Epidermal melanocyte (primary cell): ENCODE data around the gene SAXO1.

Experiments used
- DNase-seq: peaks from one replicate; pipeline ENCODE4 v3.0.0; 2011; ENCODE audit warnings: low spot score; ENCODE audit not compliant: insufficient read length

Gene SAXO1

GRCh38 chr9:18911714-18912342 is 121.2 kb downstream of the SAXO1 start:
- no peak for DNase-seq

- DNase-seq, result no peak
Observed at GRCh38 chr9:18910916-18911315, 122.1 kb downstream of the SAXO1 start.

- no peak for DNase-seq
Observed at GRCh38 chr9:18910435-18910834, 122.6 kb downstream of the SAXO1 start.

DNA sequence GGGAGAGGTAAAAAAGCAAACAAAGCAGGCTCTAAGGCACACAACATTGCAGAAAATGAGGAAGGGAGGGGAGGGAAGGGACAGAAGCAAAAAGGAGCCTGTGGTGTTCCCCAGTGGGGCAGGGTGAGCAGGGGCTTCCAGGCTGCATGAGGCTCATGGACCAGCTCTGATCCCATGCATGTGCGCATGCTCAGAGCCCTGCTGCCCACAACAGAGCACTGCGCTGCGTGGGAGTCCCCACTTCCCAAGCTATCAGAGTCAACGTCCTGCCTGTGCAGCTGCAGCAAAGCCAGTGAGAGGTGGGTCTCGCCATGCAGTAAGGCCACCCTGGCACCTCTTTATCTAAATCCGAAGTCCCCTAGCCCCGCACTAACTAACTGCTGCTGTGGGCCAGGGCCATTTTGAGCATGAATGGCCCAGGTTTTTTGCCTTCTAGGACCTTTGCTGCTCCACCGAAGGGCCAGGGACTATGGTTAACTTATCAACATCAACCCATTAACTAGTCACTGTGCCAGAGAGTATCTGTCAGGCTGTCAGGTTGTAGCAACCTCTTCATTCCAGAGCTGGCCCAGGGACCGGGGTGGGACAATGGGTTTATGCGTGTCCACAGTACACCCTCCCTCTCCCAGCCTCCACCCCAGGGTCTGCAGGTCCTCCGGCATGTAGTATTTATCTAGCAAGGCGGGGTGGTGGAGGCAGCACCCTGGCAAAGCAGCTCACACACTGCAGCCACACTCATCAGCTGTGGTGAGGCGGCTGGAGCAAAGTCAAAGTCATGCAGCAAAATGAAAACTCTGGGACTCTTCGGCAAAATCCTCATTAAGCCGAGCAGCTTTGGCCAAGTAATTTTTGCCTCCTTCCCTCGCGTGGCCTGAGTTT is 123.6 kb downstream of the SAXO1 start:
- DNase-seq, result no peak

DNA sequence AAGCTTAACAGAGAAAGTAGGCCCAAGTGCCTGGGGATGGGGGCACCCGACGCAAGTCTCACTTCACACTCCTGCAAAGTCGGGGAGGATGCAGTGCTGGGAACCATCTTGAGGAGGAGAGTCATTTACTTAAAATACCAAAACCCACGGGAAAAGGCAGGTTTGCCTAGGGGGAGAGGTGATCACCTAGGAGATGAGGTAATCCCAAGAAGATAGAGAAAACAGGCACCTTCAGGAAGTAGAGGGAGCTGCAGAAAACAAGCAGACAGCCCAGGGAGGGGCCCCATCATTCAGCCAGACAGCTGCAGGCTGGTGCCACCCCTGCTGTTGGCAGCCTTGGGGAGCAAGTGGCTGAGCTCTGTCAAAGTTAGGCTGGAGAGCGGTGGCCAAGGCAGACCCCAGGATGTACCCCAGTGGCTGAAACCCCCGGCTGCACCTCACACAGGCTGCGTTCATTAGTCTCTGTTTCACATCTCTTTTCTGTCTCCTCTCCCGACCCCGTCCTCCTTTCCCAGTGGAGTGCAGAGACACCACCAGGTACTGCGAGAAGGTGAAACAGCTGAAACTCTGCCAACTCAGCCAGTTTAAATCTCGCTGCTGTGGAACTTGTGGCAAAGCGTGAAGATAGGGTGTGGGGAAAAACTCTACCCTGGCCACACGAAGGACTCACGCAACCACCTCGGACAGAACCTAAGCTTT is 124.9 kb downstream of the SAXO1 start:
- DNase-seq, result no peak

GRCh38 chr9:18906656-18907395 is 126.2 kb downstream of the SAXO1 start:
- no peak for DNase-seq

DNA sequence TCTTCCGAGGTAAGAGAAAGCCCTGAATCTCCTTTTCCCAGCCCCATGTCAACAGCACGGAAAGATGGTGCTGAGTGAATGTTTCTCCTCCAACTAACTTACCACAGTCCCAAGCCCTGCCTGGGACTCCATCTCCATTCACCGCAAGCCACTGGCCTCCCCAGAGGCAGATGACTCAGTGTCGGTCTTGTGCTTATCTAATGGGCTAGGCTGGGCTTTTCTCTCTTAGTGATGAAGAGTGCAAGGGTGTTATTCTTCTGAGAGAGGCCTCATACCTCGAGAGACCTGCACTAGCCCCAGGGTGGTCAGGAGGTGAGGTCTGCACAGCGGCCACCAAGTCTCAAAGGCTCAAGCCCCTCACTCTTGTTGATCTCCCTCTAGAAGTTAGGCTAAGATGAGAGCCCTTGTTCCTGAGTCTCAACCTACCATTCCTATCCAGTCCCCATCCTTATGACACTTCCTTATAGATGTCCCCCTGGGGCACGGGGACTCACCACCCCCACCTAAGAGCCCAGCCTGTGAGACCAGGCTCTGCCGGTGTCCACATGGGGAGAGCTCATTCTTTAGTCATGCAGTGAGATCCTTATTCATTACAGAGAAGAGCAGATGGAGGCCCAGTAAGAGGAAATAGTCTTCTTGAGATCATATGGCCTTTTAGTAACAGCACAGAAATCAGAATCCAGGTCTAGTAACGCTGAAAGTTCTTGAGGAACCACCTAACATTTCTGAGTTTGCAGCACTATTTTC is 127.0 kb downstream of the SAXO1 start:
- no peak for DNase-seq

GRCh38 chr9:18905028-18905882 is 127.8 kb downstream of the SAXO1 start:
- DNase-seq, result no peak

GRCh38 chr9:18903450-18903849 is 129.6 kb downstream of the SAXO1 start:
- DNase-seq, result no peak

- DNase-seq, result no peak
Observed at GRCh38 chr9:18896531-18897179, 136.4 kb downstream of the SAXO1 start.

GRCh38 chr9:18896004-18896403 is 137.0 kb downstream of the SAXO1 start:
- no peak for DNase-seq

GRCh38 chr9:18893491-18893890 is 139.5 kb downstream of the SAXO1 start:
- no peak for DNase-seq

DNA sequence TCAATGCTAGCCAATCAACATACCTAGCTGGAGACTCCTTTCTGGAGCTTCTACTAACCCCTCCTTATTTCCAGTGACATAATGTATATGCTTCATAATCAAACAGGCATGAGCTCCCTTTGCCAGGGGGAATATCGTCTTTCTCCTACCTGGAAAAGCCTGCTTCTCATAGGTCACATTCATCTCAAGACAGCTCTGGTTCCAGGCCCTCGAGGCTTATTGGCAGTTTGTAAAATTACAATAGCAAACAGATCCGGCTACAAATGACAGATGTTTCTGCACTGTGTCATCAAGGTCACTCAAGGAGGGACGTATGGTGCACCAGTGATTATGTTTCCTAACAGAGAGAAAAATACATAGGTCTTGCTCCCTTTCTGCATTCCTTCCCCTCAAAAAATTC is 140.0 kb downstream of the SAXO1 start:
- no peak for DNase-seq

DNA sequence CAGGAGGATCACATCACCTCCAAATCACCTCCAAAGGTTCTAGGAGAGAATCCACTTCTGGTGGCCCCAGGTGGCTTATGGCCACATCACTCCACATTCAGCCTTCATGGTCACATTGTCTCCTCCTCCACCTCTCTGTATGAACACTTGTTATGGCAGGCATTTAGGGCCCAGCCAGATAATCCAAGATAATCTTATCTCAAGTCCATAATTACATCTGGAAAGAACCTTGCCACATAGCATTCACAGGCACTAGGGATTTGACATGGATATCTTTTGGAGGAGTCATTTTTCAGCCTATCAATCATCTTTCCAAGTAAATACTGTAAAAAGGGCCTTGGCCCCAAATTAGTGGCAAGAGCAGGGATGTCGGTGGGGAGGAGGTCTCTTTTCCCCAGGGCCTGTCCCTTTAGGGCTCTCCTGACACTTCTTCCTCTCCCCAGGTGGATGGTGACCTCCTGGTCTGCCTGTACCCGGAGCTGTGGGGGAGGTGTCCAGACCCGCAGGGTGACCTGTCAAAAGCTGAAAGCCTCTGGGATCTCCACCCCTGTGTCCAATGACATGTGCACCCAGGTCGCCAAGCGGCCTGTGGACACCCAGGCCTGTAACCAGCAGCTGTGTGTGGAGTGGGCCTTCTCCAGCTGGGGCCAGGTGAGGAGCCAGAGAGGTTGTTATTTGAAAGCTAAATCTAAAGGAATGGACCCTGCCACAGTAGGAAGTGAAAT is 140.9 kb downstream of the SAXO1 start:
- no peak for DNase-seq

- no peak for DNase-seq
Observed at GRCh38 chr9:18890372-18890771, 142.6 kb downstream of the SAXO1 start.

DNA sequence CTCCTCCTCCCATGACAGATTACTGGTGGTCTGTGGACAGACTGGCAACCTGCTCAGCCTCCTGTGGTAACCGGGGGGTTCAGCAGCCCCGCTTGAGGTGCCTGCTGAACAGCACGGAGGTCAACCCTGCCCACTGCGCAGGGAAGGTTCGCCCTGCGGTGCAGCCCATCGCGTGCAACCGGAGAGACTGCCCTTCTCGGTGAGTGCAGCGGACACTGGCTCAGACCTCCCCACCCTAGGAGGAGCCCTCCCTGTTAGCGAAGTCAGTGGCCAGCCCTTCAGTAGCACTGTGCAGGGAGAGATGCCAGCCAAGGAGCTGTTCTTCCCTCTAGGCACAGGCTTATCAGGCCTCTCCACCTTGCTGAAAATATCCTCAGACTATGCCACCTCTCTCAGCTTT is 143.5 kb downstream of the SAXO1 start:
- no peak for DNase-seq

- no peak for DNase-seq
Observed at GRCh38 chr9:18888290-18888689, 144.7 kb downstream of the SAXO1 start.

- no peak for DNase-seq
Observed at GRCh38 chr9:18887546-18887945, 145.5 kb downstream of the SAXO1 start.

DNA sequence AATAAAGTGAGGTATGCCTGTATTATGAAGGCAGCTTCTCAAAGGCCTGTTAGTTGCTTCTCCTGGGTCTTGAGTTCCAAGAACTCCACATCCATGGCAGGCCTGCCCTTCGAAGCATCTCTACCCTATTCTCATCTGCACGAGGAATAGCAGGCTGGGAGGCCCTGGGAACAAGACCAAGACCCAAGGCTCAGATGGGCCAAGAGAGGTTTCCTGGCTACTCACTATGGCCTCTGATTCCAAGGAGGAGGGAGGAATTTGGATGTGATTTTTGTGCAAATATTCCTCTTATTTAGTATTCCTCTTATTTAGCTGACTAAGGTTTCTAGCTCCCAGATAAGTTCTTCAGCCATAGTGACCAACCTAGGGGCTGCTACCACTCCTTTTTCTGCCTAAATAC is 151.3 kb downstream of the SAXO1 start:
- no peak for DNase-seq
